ENCODE measurements around the gene FBRSL1.
"Not testable (repeated sequence)": the region's sequence is repeated elsewhere in the genome, so short reads cannot be mapped to it uniquely, and the experiment has no call there.

The FBRSL1 gene

GRCh38 chr12:132471858-132472255 lies 18.1 kb upstream of the FBRSL1 start:
- DNase-seq, result no peak

- DNase-seq, result no peak
Observed at GRCh38 chr12:132472386-132472785, 17.6 kb upstream of the FBRSL1 start.

GRCh38 chr12:132474237-132474741 lies 15.7 kb upstream of the FBRSL1 start:
- no peak for DNase-seq

GRCh38 chr12:132474799-132475303 lies 15.1 kb upstream of the FBRSL1 start:
- DNase-seq, result not testable (repeated sequence)

GRCh38 chr12:132475304-132476037 lies 14.5 kb upstream of the FBRSL1 start:
- DNase-seq, result no peak

GRCh38 chr12:132476038-132476414 lies 13.9 kb upstream of the FBRSL1 start:
- DNase-seq, result no peak

GRCh38 chr12:132476421-132476820 lies 13.5 kb upstream of the FBRSL1 start:
- no peak for DNase-seq

GRCh38 chr12:132477017-132477702 lies 12.8 kb upstream of the FBRSL1 start:
- no peak for DNase-seq

- DNase-seq, result no peak
Observed at GRCh38 chr12:132477703-132478432, 12.1 kb upstream of the FBRSL1 start.

GRCh38 chr12:132478433-132478803 lies 11.5 kb upstream of the FBRSL1 start:
- no peak for DNase-seq

- DNase-seq, result no peak
Observed at GRCh38 chr12:132478845-132479244, 11.1 kb upstream of the FBRSL1 start.

GRCh38 chr12:132479291-132479690 lies 10.7 kb upstream of the FBRSL1 start:
- DNase-seq, result no peak

- DNase-seq, result no peak
Observed at GRCh38 chr12:132479938-132480622, 9.9 kb upstream of the FBRSL1 start.

- no peak for DNase-seq
Observed at GRCh38 chr12:132480623-132481132, 9.3 kb upstream of the FBRSL1 start.

- no peak for DNase-seq
Observed at GRCh38 chr12:132481345-132481744, 8.6 kb upstream of the FBRSL1 start.

GRCh38 chr12:132481771-132482745 lies 7.9 kb upstream of the FBRSL1 start:
- DNase-seq, result no peak

- no peak for DNase-seq
Observed at GRCh38 chr12:132482771-132483170, 7.2 kb upstream of the FBRSL1 start.

GRCh38 chr12:132483208-132483607 lies 6.7 kb upstream of the FBRSL1 start:
- no peak for DNase-seq

- DNase-seq, result no peak
Observed at GRCh38 chr12:132483612-132484011, 6.3 kb upstream of the FBRSL1 start.

GRCh38 chr12:132484183-132484890 lies 5.6 kb upstream of the FBRSL1 start:
- no peak for DNase-seq

All from fibroblast of skin of right biceps (primary cell).